Measurements from ENCODE around the gene IL19.

Gene IL19

GRCh38 chr1:206863266-206863665 is 92.7 kb downstream of the IL19 start:
- no peak for DNase-seq (ENCODE audit: low read depth)

DNA sequence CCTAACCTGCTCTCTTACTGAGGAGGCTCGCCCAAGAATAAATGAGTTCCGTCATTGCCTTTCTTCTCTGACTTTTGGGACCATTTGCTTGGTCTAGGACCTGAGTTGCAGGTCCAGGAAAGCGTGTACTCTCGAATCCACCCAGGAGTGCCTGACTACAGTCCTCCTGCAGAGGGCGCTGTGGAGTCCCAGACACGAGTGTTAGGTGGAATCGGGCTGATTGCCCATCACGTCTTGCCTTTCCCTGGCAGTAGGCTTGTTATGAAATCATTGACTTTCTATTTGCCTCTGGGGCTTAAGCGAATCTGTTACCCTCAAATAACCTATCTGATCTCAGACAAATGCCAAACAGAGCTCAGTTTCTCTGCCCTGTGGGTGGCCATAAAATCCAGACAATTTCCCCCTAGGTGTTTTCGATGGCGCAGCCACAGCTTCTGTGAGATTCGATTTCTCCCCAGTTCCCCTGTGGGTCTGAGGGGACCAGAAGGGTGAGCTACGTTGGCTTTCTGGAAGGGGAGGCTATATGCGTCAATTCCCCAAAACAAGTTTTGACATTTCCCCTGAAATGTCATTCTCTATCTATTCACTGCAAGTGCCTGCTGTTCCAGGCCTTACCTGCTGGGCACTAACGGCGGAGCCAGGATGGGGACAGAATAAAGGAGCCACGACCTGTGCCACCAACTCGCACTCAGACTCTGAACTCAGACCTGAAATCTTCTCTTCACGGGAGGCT is 94.5 kb downstream of the IL19 start, which contains the start of gene IL20:
Gene IL20, plus strand, starts transcription at position 685 of the 733 bp plus-strand sequence. CDS start 230 bp downstream, outside the sequence.
- DNase-seq (ENCODE audit: low read depth) = peak; percentile 70

- DNase-seq (ENCODE audit: low read depth) = no peak
Observed at GRCh38 chr1:206866062-206866461, 95.5 kb downstream of the IL19 start.

DNA sequence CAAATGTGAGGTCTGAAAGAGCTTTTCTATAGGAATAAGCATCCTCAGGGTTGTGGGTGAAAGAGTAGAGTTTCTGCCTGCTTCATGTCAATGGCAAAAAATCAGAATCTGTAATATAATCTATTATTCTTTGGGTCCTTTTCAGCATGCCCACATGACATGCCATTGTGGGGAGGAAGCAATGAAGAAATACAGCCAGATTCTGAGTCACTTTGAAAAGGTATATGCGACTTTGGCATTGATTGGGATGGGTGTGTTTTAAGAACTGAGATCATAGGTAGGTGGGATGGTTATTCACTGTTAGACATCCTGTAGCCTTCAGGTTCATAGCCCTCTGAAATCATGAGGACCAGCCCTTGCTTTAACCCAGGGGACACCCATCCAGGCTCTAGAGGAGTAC is 96.7 kb downstream of the IL19 start:
- no peak for DNase-seq (ENCODE audit: low read depth)

DNA sequence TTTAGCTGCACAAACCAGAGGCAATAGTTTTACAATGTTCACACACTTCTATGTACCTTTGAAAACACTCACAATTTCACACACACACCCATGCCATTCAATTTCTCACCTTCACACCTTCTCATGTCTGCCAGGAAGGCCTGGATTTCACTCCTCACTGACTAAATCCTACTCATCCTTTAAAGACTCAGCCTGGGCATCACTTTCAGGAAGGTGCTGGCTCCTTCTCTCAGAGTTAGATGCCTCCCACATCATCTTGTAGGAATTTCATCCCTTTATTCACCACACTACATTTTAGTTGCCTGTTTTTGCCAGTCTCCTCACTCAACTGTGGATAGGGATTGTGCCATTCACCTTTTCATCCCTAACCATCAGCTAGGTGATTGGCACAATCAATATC is 97.1 kb downstream of the IL19 start:
- DNase-seq (ENCODE audit: low read depth) = no peak

GRCh38 chr1:206868264-206868663 is 97.7 kb downstream of the IL19 start:
- DNase-seq (ENCODE audit: low read depth) = no peak

DNA sequence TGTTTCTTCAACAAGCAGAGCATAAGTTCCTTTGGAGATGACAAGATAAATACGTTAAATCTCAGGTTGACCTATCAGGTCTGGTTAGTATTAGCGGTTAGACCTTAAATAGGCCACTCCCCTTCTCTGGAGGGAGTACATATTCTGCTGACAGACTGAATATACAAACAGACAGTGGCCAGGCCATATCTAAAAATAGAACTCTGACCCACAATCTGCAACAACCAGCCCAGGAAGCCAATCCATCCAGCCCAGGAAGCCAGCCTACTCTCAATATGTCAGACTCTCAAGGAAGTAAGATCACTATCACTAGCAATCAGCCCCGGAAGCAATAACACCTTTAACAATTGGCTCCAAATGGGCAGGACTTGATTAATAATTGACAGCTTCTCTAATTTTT is 101.6 kb downstream of the IL19 start:
- no peak for DNase-seq (ENCODE audit: low read depth)

DNA sequence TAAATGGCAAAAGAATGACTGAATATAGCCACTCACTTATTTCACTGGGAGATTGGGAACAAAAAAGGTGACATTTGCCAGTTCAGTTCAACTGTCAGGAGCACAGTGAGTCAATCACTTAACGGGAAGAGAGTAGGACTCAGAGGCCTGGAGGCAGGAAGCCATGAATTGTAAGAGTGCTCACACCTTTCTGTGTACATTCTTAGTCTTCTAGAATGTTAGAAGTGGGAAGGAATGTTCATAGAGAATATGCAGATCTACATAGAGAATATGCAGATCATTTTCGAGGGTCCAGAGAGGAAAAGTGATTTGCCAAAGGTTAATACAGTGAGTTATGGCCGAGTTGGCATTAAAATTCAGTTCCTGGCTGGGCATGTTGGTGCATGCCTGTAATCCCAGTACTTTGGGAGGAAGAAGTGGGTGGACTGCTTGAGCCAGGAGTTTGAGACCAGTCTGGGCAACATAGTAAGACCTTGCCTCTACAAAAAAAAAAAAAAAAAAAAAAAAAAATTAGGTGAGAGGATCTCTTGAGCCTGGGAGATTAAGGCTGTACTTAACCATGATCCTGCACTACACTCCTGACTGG is 103.1 kb downstream of the IL19 start:
- DNase-seq (ENCODE audit: low read depth) = no peak

DNA sequence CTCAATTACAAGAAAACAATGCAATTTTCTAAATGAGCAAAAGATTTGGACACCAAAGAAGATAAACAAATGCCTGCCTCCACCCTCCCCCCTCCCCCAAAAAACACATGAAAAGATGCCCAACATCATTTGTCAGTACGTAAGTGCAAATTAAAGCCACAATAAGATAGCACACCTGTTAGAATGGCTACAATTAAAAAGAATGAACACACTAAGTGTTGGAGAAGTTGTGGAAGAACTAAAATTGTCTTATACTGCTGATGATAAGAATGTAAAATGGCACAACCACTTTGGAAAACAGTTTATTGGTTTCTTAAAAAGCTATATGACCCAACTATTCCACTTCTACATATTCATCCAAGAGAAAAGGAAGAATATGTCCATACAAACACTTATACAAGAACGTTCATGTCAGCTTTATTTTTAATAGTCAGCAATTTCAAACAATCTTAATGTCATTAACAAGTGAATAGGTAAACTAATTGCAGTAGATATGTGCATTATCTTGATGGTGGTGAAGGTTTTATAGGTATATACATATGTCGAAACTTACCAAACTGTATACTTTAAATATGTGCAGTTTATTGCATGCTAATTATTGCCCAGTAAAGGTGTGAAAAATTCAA is 105.3 kb downstream of the IL19 start:
- no peak for DNase-seq (ENCODE audit: low read depth)

DNA sequence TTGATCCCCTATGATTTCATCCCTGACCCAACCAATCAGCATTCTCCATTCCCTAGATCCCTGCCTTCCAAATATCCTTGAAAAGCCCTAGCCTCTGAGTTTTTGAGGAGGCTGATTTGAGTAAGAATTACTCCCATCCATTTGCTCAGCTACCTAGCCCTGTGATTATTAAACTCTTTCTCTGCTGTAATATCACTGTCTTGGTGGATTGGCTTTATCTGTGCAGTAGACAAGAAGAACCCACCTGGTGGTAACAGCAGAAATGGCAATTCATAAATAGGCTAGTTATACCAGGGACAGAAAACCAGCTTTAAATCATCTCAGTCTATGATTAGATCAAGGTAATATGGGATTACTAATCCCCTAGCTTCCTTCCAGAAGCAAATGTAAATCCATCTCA is 107.9 kb downstream of the IL19 start:
- DNase-seq (ENCODE audit: low read depth) = no peak

GRCh38 chr1:206880314-206880713 is 109.7 kb downstream of the IL19 start:
- no peak for DNase-seq (ENCODE audit: low read depth)

- DNase-seq (ENCODE audit: low read depth) = no peak
Observed at GRCh38 chr1:206882555-206882954, 112.0 kb downstream of the IL19 start.

- DNase-seq (ENCODE audit: low read depth) = no peak
Observed at GRCh38 chr1:206883160-206883559, 112.6 kb downstream of the IL19 start.

GRCh38 chr1:206883876-206884275 is 113.3 kb downstream of the IL19 start:
- DNase-seq (ENCODE audit: low read depth) = no peak

- no peak for DNase-seq (ENCODE audit: low read depth)
Observed at GRCh38 chr1:206885341-206886060, 114.9 kb downstream of the IL19 start.

DNA sequence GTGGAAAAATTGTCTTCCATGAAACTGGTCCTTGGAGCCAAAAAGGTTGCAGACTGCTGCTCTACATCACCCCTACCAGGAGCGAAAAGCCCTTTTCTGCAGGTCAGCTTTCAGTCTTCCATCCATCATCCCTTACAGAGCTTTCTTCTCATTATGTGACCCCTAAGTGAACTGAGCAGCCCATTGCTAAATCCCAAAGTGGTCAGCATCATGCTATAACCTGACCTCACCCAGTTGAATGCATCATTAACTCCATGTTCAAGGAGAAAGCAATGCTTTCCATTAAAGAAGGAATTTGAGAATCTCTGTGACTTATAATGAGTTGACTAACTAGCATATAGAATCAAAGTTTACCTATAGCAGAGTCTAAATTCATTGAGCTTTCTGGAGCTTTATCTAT is 116.3 kb downstream of the IL19 start:
- no peak for DNase-seq (ENCODE audit: low read depth)

DNA sequence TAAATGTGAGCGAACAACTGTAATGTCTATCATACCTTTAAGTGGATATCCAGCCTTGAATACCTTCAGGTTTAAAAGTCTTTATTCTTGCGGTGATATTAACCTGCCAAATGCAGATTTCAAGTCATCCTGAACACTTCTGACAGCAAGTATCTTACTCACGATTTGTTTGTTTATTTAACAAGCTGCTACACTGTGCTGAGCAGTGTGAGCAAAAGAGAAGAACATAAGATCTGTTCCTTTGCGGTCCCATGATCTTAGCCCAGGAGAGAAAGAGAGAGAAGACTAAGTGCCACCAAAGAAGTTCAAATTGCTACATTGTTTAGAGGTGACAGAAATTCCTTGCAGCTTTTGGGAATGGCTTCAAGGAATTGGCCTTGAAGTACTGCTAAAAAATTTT is 117.1 kb downstream of the IL19 start:
- no peak for DNase-seq (ENCODE audit: low read depth)

DNA sequence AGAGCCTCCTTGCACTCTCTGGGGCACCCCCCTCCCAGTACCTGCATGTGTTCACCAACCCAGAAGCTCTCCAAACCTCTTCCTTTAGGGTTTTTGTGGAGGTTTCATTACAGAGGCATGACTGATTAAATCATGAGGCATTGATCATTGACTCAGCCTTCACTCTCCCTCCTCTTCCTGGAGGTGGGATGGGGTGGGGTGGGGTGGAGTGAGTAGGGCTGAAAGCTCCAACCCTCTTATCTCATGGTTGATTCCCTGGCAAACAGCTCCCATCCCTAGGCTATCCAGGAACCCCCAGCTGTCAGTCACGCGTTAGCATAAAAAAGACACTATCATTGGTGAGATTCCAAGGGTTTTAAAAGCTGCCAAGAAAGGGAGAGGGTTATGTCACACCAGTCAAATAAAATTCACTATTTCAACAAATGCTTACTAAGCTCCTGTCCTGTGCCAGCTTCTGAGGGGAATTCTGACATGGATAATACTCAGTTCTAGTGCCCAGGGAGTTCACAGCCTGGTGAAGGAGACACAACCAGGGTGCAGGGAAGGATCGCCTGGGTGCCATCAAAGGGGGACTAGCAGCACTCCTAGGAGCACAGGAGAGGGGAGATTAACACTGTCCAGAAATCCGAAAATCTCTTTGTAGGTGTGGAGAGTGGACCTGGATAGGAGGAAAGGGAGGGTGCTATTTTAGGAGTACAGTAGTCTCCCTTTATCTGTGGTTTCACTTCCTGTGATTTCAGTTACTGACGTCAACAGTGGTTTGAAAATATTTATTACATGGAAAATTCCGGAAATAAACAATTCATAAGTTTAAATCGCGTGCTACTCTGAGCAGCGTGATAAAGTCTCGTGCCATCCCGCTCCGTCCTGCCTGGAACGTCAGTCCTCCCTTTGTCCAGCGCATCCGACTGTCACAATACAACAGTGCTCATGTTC is 119.8 kb downstream of the IL19 start:
- DNase-seq (ENCODE audit: low read depth) = no peak

GRCh38 chr1:206891412-206891811 is 120.8 kb downstream of the IL19 start:
- no peak for DNase-seq (ENCODE audit: low read depth)

Measured in CMK (cell line).